Measurements from ENCODE around the gene SLC22A31. TPM values are rescaled to one million over a fixed set of nuclear protein-coding genes. Genes with fewer than 3 reads are reported as not detected.
"Not testable (repeated sequence)": the region's sequence is repeated elsewhere in the genome, so short reads cannot be mapped to it uniquely, and the experiment has no call there.

The SLC22A31 gene
- 0.84 TPM for polyA plus RNA-seq (2013, experiment 1 of 2; ENCODE audit: insufficient read length)
- 0.65 TPM for polyA plus RNA-seq (2013, experiment 2 of 2; ENCODE audit: insufficient read length)

- DNase-seq = no peak
Measured at GRCh38 chr16:89200124-89200849, at the start of gene SLC22A31. Gene SLC22A31 (minus strand): TSS chr16:89200537. CDS start chr16:89200501, 36 bp downstream.

- no peak for DNase-seq
Measured at GRCh38 chr16:89248196-89248982, 48.1 kb upstream of the SLC22A31 start.

GRCh38 chr16:89247734-89248075, 47.4 kb upstream of the SLC22A31 start:
- peak; percentile 19 for DNase-seq

GRCh38 chr16:89246903-89247733, 46.8 kb upstream of the SLC22A31 start:
- peak; percentile 65 for DNase-seq

- no peak for DNase-seq
Measured at GRCh38 chr16:89246383-89246902, 46.1 kb upstream of the SLC22A31 start.

GRCh38 chr16:89244754-89245153, 44.4 kb upstream of the SLC22A31 start:
- no peak for DNase-seq

- DNase-seq = not testable (repeated sequence)
Measured at GRCh38 chr16:89244264-89244663, 43.9 kb upstream of the SLC22A31 start.

GRCh38 chr16:89243664-89244063, 43.3 kb upstream of the SLC22A31 start:
- DNase-seq = no peak

GRCh38 chr16:89242795-89243200, 42.5 kb upstream of the SLC22A31 start:
- DNase-seq = no peak

GRCh38 chr16:89241187-89242007, 41.1 kb upstream of the SLC22A31 start:
- DNase-seq = peak; percentile 77

GRCh38 chr16:89237733-89238132, 37.4 kb upstream of the SLC22A31 start:
- no peak for DNase-seq

GRCh38 chr16:89233678-89234490, 33.5 kb upstream of the SLC22A31 start:
- DNase-seq = no peak

GRCh38 chr16:89232107-89232506, 31.8 kb upstream of the SLC22A31 start:
- DNase-seq = no peak

- DNase-seq = no peak
Measured at GRCh38 chr16:89230255-89230654, 29.9 kb upstream of the SLC22A31 start.

- DNase-seq = no peak
Measured at GRCh38 chr16:89224665-89225064, 24.3 kb upstream of the SLC22A31 start.

GRCh38 chr16:89222931-89223330, 22.6 kb upstream of the SLC22A31 start:
- DNase-seq = no peak

GRCh38 chr16:89221604-89222003, 21.3 kb upstream of the SLC22A31 start:
- no peak for DNase-seq

GRCh38 chr16:89219365-89219764, 19.0 kb upstream of the SLC22A31 start:
- no peak for DNase-seq

- peak; percentile 82 for DNase-seq
Measured at GRCh38 chr16:89217388-89218191, 17.3 kb upstream of the SLC22A31 start, which contains the start of gene ZNF778. Gene ZNF778 (plus strand): TSS chr16:89217703. CDS start chr16:89221128, 3,425 bp downstream.

- no peak for DNase-seq
Measured at GRCh38 chr16:89217138-89217387, 16.7 kb upstream of the SLC22A31 start.

All from fibroblast of skin of back (primary cell).